HG02759 (cell line): Measurements from ENCODE around the gene OSBPL5.

Experiments
- ATAC-seq: cut with Tn5 transposase; IDR thresholded peaks from one replicate; pipeline ENCODE4 v1.9.1; 2021; ENCODE audit warnings: mild to moderate bottlenecking, moderate library complexity; ENCODE audit not compliant: unreplicated experiment

OSBPL5 gene

GRCh38 chr11:3150726-3151125 lies 14.4 kb downstream of the OSBPL5 start:
- ATAC-seq, result no peak

GRCh38 chr11:3149852-3150188 lies 15.3 kb downstream of the OSBPL5 start:
- ATAC-seq, result no peak

GRCh38 chr11:3148990-3149851 lies 15.9 kb downstream of the OSBPL5 start:
- ATAC-seq, result no peak

GRCh38 chr11:3148255-3148989 lies 16.7 kb downstream of the OSBPL5 start:
- ATAC-seq, result no peak

- ATAC-seq, result no peak
Observed at GRCh38 chr11:3147626-3148025, 17.5 kb downstream of the OSBPL5 start.

GRCh38 chr11:3147257-3147619 lies 17.9 kb downstream of the OSBPL5 start:
- ATAC-seq, result no peak

GRCh38 chr11:3146612-3147256 lies 18.4 kb downstream of the OSBPL5 start:
- ATAC-seq, result no peak

- no peak for ATAC-seq
Observed at GRCh38 chr11:3145206-3145520, 19.9 kb downstream of the OSBPL5 start.

- ATAC-seq, result no peak
Observed at GRCh38 chr11:3144296-3145205, 20.6 kb downstream of the OSBPL5 start.

GRCh38 chr11:3143136-3143880 lies 21.8 kb downstream of the OSBPL5 start:
- no peak for ATAC-seq

GRCh38 chr11:3140291-3140603 lies 24.9 kb downstream of the OSBPL5 start:
- no peak for ATAC-seq

- no peak for ATAC-seq
Observed at GRCh38 chr11:3139481-3140290, 25.4 kb downstream of the OSBPL5 start.

GRCh38 chr11:3139086-3139440 lies 26.0 kb downstream of the OSBPL5 start:
- no peak for ATAC-seq

- ATAC-seq, result no peak
Observed at GRCh38 chr11:3138178-3139085, 26.7 kb downstream of the OSBPL5 start.

- ATAC-seq, result no peak
Observed at GRCh38 chr11:3137486-3138177, 27.5 kb downstream of the OSBPL5 start.

- ATAC-seq, result no peak
Observed at GRCh38 chr11:3136546-3137455, 28.3 kb downstream of the OSBPL5 start.
